Neural cell (in vitro differentiated cells): ENCODE data around the gene KRT86. TPM values are rescaled to one million over a fixed set of nuclear protein-coding genes. Genes with fewer than 3 reads are reported as not detected.

Source experiments
- H2AFZ ChIP-seq: fragments of 200-600, 300-800 bp; sonication (generic), shearing (Covaris generic); 2 replicates; pipeline ENCODE4 v1.6.0; 2014; ENCODE audit warnings: low read depth, mild to moderate bottlenecking, antibody characterized with exemption, low read length, moderate library complexity
- H3F3A ChIP-seq: fragments of 200-600 bp; shearing (Covaris generic); 2 replicates; pipeline ENCODE4 v1.6.1; 2016; ENCODE audit warnings: mild to moderate bottlenecking, moderate library complexity, mixed read lengths, antibody characterized with exemption, low read length; ENCODE audit not compliant: insufficient read depth, poor library complexity, severe bottlenecking
- H3K27ac ChIP-seq: fragments of 200-600, 300-800 bp; sonication (generic), shearing (Covaris generic); 2 replicates; pipeline ENCODE4 v1.5.1; 2014; ENCODE audit warnings: mild to moderate bottlenecking, low read length, moderate library complexity
- H3K27me3 ChIP-seq: fragments of 300-800, 200-600 bp; sonication (generic), shearing (Covaris generic); 2 replicates; pipeline ENCODE4 v1.6.0; 2014; ENCODE audit warnings: mild to moderate bottlenecking, low read depth, low read length, moderate library complexity; ENCODE audit not compliant: insufficient read depth
- H3K36me3 ChIP-seq: fragments of 300-800, 200-600 bp; sonication (generic), shearing (Covaris generic); 2 replicates; pipeline ENCODE4 v1.5.1; 2014; ENCODE audit warnings: mild to moderate bottlenecking, antibody characterized with exemption, low read length, moderate library complexity; ENCODE audit not compliant: insufficient read depth
- H3K4me2 ChIP-seq: fragments of 300-800, 200-600 bp; sonication (generic), shearing (Covaris generic); 2 replicates; pipeline ENCODE4 v1.6.0; 2014; ENCODE audit warnings: mild to moderate bottlenecking, low read length
- H3K4me3 ChIP-seq: fragments of 300-800, 200-600 bp; sonication (generic), shearing (Covaris generic); 2 replicates; pipeline ENCODE4 v1.5.1; 2014; ENCODE audit warnings: mild to moderate bottlenecking, low read length, moderate library complexity
- H3K79me2 ChIP-seq: fragments of 200-600 bp; shearing (Covaris generic); replicated peaks from 2 replicates; pipeline ENCODE4 v1.6.0; 2014; ENCODE audit warnings: mild to moderate bottlenecking, low read length, moderate library complexity; ENCODE audit not compliant: insufficient read depth
- H3K9ac ChIP-seq: fragments of 300-800, 200-600 bp; sonication (generic), shearing (Covaris generic); 2 replicates; pipeline ENCODE4 v1.6.1; 2016; ENCODE audit warnings: mild to moderate bottlenecking, low read length, mixed read lengths
- H3K9me2 ChIP-seq: fragments of 200-600 bp; shearing (Covaris generic); 2 replicates; pipeline ENCODE4 v1.6.1; 2016; ENCODE audit warnings: mild to moderate bottlenecking, low read length, mixed read lengths; ENCODE audit not compliant: insufficient read depth
- H3K9me3 ChIP-seq: fragments of 200-600, 300-800 bp; sonication (generic), shearing (Covaris generic); 2 replicates; pipeline ENCODE4 v1.6.1; 2016; ENCODE audit warnings: mild to moderate bottlenecking, mixed run types, low read length, moderate library complexity, mixed read lengths
- H4K20me1 ChIP-seq: fragments of 200-600 bp; shearing (Covaris generic); 2 replicates; pipeline ENCODE4 v1.6.1; 2016; ENCODE audit warnings: mild to moderate bottlenecking, mixed run types; ENCODE audit not compliant: insufficient read depth
- CTCF ChIP-seq: fragments of 450-650 bp; IDR thresholded peaks from 2 replicates; pipeline ENCODE4 v1.5.1; 2014; ENCODE audit warnings: antibody characterized with exemption, mild to moderate bottlenecking, moderate library complexity; ENCODE audit not compliant: poor library complexity, severe bottlenecking
- EP300 ChIP-seq: fragments of 450-650 bp; conservative IDR thresholded peaks from 2 replicates; pipeline ENCODE4 v1.6.1; 2014; ENCODE audit warnings: antibody characterized with exemption, mild to moderate bottlenecking, moderate library complexity; ENCODE audit not compliant: poor library complexity, severe bottlenecking
- EZH2 ChIP-seq: fragments of 200-600, 300-800 bp; shearing (Covaris generic), sonication (generic); IDR thresholded peaks from 2 replicates; pipeline ENCODE4 v1.6.1; 2014; ENCODE audit warnings: antibody characterized with exemption, low read length, borderline replicate concordance, mild to moderate bottlenecking; ENCODE audit not compliant: insufficient read depth, poor library complexity, severe bottlenecking
- MXI1 ChIP-seq: fragments of 450-650 bp; conservative IDR thresholded peaks from 2 replicates; pipeline ENCODE4 v1.6.1; 2014; ENCODE audit warnings: antibody characterized with exemption, mild to moderate bottlenecking; ENCODE audit not compliant: poor library complexity, severe bottlenecking
- POLR2AphosphoS5 ChIP-seq: IDR thresholded peaks from 2 replicates; pipeline ENCODE4 v1.6.1; 2012
- RAD21 ChIP-seq: fragments of 450-650 bp; conservative IDR thresholded peaks from 2 replicates; pipeline ENCODE4 v1.6.1; 2014; ENCODE audit warnings: antibody characterized with exemption, mild to moderate bottlenecking, moderate library complexity
- REST ChIP-seq: IDR thresholded peaks from 2 replicates; pipeline ENCODE4 v1.6.1; 2012; ENCODE audit warnings: borderline replicate concordance
- SMC3 ChIP-seq: fragments of 450-650 bp; conservative IDR thresholded peaks from 2 replicates; pipeline ENCODE4 v1.6.1; 2014; ENCODE audit warnings: antibody characterized with exemption, mild to moderate bottlenecking, moderate library complexity; ENCODE audit not compliant: poor library complexity
- TAF1 ChIP-seq: IDR thresholded peaks from 2 replicates; pipeline ENCODE4 v1.6.1; 2012; ENCODE audit warnings: low read depth
- polyA plus RNA-seq: library from polyadenylated mRNA; depleted of rRNA; stranded (reverse); fragments of >200 nt; gene quantifications from 2 replicates; pipeline ENCODE4 v1.2.3, GENCODE V29; 2014

The KRT86 gene
- polyA plus RNA-seq, 1 donor from 2014 or later = not detected

- Histone ChIP-seq H2AFZ (no peak overlapping the region), H4K20me1 (no peaks in the 10 kb centered on the region)
These were observed 44.0 kb downstream of the KRT86 start for GRCh38 chr12:52318241-52318990.

GRCh38 chr12:52319097-52319496, 44.7 kb downstream of the KRT86 start:
- H3K9me3 ChIP-seq = no peaks in the 10 kb centered on the region
- no peak overlapping the region for H3K4me3 ChIP-seq
- no peaks in the 10 kb centered on the region for H3K79me2 ChIP-seq
- H2AFZ ChIP-seq = no peak overlapping the region
- H3K4me2 ChIP-seq = no peak overlapping the region
- H3K36me3 ChIP-seq = no peaks in the 10 kb centered on the region
- no peaks in the 10 kb centered on the region for H4K20me1 ChIP-seq
- H3K9me2 ChIP-seq = no peaks in the 10 kb centered on the region
- H3K27me3 ChIP-seq = no peaks in the 10 kb centered on the region
- no peak overlapping the region for H3K27ac ChIP-seq
- no peak overlapping the region for H3K9ac ChIP-seq
- no peaks in the 10 kb centered on the region for H3F3A ChIP-seq
- no peak for TF ChIP-seq POLR2AphosphoS5
- TF ChIP-seq EP300 = no peak
- TF ChIP-seq RAD21 = no peak
- no peak for TF ChIP-seq TAF1
- no peak for TF ChIP-seq REST
- no peak for TF ChIP-seq EZH2

More at GRCh38 chr12:52318241-52318990, 44.0 kb downstream of the KRT86 start:
- no peak overlapping the region for H3K27ac ChIP-seq
- H3K36me3 ChIP-seq = no peaks in the 10 kb centered on the region
- H3K9me2 ChIP-seq = no peaks in the 10 kb centered on the region
- TF ChIP-seq POLR2AphosphoS5 = no peak
- no peak for TF ChIP-seq MXI1
- no peak for TF ChIP-seq RAD21
- TF ChIP-seq REST = no peak
- TF ChIP-seq CTCF = no peak
- no peak for TF ChIP-seq TAF1
- no peak for TF ChIP-seq EZH2
- no peak for TF ChIP-seq EP300
- no peak for TF ChIP-seq SMC3
- no peaks in the 10 kb centered on the region for H3F3A ChIP-seq
- no peaks in the 10 kb centered on the region for H3K9me3 ChIP-seq
- H3K4me2 ChIP-seq = no peak overlapping the region
- H3K79me2 ChIP-seq = no peaks in the 10 kb centered on the region
- H3K4me3 ChIP-seq = no peak overlapping the region
- H3K27me3 ChIP-seq = no peaks in the 10 kb centered on the region
- H3K9ac ChIP-seq = no peak overlapping the region
